HG02938 (cell line): Measurements from ENCODE around the gene RDH8.

Experiments
- ATAC-seq: cut with Tn5 transposase; IDR thresholded peaks from one replicate; pipeline ENCODE4 v1.9.1; 2021; ENCODE audit warnings: mild to moderate bottlenecking, moderate library complexity; ENCODE audit not compliant: unreplicated experiment

Gene RDH8

GRCh38 chr19:10013316-10013715, at the start of gene RDH8:
TSS of gene RDH8 (plus strand) at chr19:10013483. CDS start at chr19:10013498, 15 bp downstream.
- ATAC-seq = no peak

- no peak for ATAC-seq
Observed at GRCh38 chr19:9966024-9966423, 47.3 kb upstream of the RDH8 start.

GRCh38 chr19:9966448-9966847, 46.8 kb upstream of the RDH8 start:
- no peak for ATAC-seq

- ATAC-seq = no peak
Observed at GRCh38 chr19:9967326-9967725, 46.0 kb upstream of the RDH8 start.

GRCh38 chr19:9968820-9969687, 44.2 kb upstream of the RDH8 start:
- no peak for ATAC-seq

- ATAC-seq = no peak
Observed at GRCh38 chr19:9969688-9969975, 43.7 kb upstream of the RDH8 start.

GRCh38 chr19:9970481-9970880, 42.8 kb upstream of the RDH8 start:
- no peak for ATAC-seq

- ATAC-seq = no peak
Observed at GRCh38 chr19:9971166-9971897, 42.0 kb upstream of the RDH8 start.

GRCh38 chr19:9972103-9972502, 41.2 kb upstream of the RDH8 start:
- no peak for ATAC-seq

GRCh38 chr19:9981406-9982260, 31.6 kb upstream of the RDH8 start:
- ATAC-seq = no peak

- no peak for ATAC-seq
Observed at GRCh38 chr19:9986787-9987281, 26.4 kb upstream of the RDH8 start.

GRCh38 chr19:9989504-9989903, 23.8 kb upstream of the RDH8 start:
- ATAC-seq = no peak

- ATAC-seq = no peak
Observed at GRCh38 chr19:9991425-9992191, 21.7 kb upstream of the RDH8 start.

- no peak for ATAC-seq
Observed at GRCh38 chr19:9995084-9995483, 18.2 kb upstream of the RDH8 start.

GRCh38 chr19:9995999-9996398, 17.3 kb upstream of the RDH8 start:
- ATAC-seq = no peak

GRCh38 chr19:9996541-9996940, 16.7 kb upstream of the RDH8 start:
- ATAC-seq = no peak

- no peak for ATAC-seq
Observed at GRCh38 chr19:10000171-10000826, 13.0 kb upstream of the RDH8 start.

- no peak for ATAC-seq
Observed at GRCh38 chr19:10001899-10002298, 11.4 kb upstream of the RDH8 start.

- no peak for ATAC-seq
Observed at GRCh38 chr19:10003271-10003670, 10.0 kb upstream of the RDH8 start.

- ATAC-seq = no peak
Observed at GRCh38 chr19:10004617-10005016, 8.7 kb upstream of the RDH8 start.
